Right lobe of liver (tissue), 6 donors: Measurements from ENCODE around the gene NDC1. TPM values are rescaled to one million over a fixed set of nuclear protein-coding genes. Genes with fewer than 3 reads are reported as not detected.

Experiments used
- ATAC-seq, 4 donors: fragments of 200-7000 bp; cut with Tn5 transposase; one replicate each; pipeline ENCODE4 v1.9.1; 2020; ENCODE audit warnings: mild to moderate bottlenecking in 4 of 4, moderate library complexity in 4 of 4
- DNase-seq, 3 donors: peaks; one replicate each; pipeline ENCODE4 v3.0.0-alpha.2; 2020
- H3K27ac ChIP-seq, 3 donors: fragments of 200-600 bp; one replicate each; pipeline ENCODE4 v1.8.0; 2022
- H3K27me3 ChIP-seq, 2 donors: fragments of 200-600 bp; one replicate each; pipeline ENCODE4 v1.8.0; 2022
- H3K36me3 ChIP-seq, 4 donors: fragments of 200-600 bp; sonication (generic) in 1 of 4; one replicate each; pipeline versions ENCODE4 v1.5.1 to v1.8.0; 2017 to 2022; ENCODE audit warnings: control low read depth in 1 of 4
- H3K4me1 ChIP-seq, 4 donors: fragments of 200-600 bp; sonication (generic) in 1 of 4; one replicate each; pipeline versions ENCODE4 v1.5.1 to v1.8.0; 2017 to 2022; ENCODE audit warnings: control low read depth in 1 of 4
- H3K4me3 ChIP-seq, 3 donors: fragments of 200-600 bp; one replicate each; pipeline ENCODE4 v1.8.0; 2022
- H3K9me3 ChIP-seq, 4 donors: fragments of 200-600 bp; sonication (generic) in 1 of 4; one replicate each; pipeline versions ENCODE4 v1.5.1 to v1.8.0; 2017 to 2022; ENCODE audit warnings: control low read depth in 1 of 4
- CTCF ChIP-seq, 4 donors: fragments of 200-600 bp in 3 of 4; fragments of 450-650 bp in 1 of 4; IDR thresholded peaks; one replicate each; pipeline versions ENCODE4 v1.5.1 to v1.8.0; 2016 to 2022; ENCODE audit warnings: antibody characterized with exemption in 4 of 4, mild to moderate bottlenecking in 2 of 4
- POLR2A ChIP-seq: fragments of 450-650 bp; IDR thresholded peaks from one replicate; pipeline ENCODE4 v1.6.1; 2017; ENCODE audit warnings: antibody characterized with exemption, mild to moderate bottlenecking
- WGBS: methylation state at CpG from one replicate; pipeline ENCODE4 v1.1.6; 2018; ENCODE audit warnings: low coverage, low lambda C conversion rate; ENCODE audit not compliant: insufficient coverage; ENCODE audit errors: missing lambda C conversion rate; 5-methylcytosine and 5-hydroxymethylcytosine counted together
- intact Hi-C, 2 donors: fragments of 100-400 bp; cut with DNase I; formaldehyde crosslinking; loops; one replicate each; pipeline versions ENCODE4 v1.11.2 to v1.14.1; 2022
- total RNA-seq, 6 experiments: library from RNA; depleted of rRNA in 2 of 6; stranded (reverse); fragments of >200 nt in 2 of 6; fragmentation: NEBNext Ultra II Directional in 3 of 6; extraction: Animal tissue kit (Norgen Biotek cat#: 25700) in 3 of 6; gene quantifications; one replicate each; pipeline versions ENCODE4 v1.1.0 to v1.2.4, GENCODE V29; 2016 to 2023
- donor health status: DM: no; HTN: yes; CAD: no.
- donor health status: DM: no; HTN: no; CAD: no.
- donor health status: DM: no; HTN: no; CAD: no.
- donor health status: DM: no; HTN: yes; CAD: no.
- donor health status: DM: no; HTN: yes; CAD: no.

The NDC1 gene
- total RNA-seq, 6 experiments from 2014 or later = 4.3 to 10.9 (median 5.7) TPM

GRCh38 chr1:53729456-53730223, 108.5 kb downstream of the NDC1 start:
- intact Hi-C loops = no loop called here
- ATAC-seq (no peak), DNase-seq (no peak)
- TF ChIP-seq CTCF (IDR thresholded peaks at IDR 0.05) (no peak), POLR2A (no peak)
- no peak overlapping the region for H3K27ac ChIP-seq
- no peaks in the 10 kb centered on the region for H3K9me3 ChIP-seq
- no peaks in the 10 kb centered on the region for H3K36me3 ChIP-seq
- WGBS = 76% methylated on average over 16 of the region's 16 CpGs
- no peaks in the 10 kb centered on the region for H3K4me1 ChIP-seq
- H3K27me3 ChIP-seq = no peaks in the 10 kb centered on the region
- no peak overlapping the region for H3K4me3 ChIP-seq

DNA sequence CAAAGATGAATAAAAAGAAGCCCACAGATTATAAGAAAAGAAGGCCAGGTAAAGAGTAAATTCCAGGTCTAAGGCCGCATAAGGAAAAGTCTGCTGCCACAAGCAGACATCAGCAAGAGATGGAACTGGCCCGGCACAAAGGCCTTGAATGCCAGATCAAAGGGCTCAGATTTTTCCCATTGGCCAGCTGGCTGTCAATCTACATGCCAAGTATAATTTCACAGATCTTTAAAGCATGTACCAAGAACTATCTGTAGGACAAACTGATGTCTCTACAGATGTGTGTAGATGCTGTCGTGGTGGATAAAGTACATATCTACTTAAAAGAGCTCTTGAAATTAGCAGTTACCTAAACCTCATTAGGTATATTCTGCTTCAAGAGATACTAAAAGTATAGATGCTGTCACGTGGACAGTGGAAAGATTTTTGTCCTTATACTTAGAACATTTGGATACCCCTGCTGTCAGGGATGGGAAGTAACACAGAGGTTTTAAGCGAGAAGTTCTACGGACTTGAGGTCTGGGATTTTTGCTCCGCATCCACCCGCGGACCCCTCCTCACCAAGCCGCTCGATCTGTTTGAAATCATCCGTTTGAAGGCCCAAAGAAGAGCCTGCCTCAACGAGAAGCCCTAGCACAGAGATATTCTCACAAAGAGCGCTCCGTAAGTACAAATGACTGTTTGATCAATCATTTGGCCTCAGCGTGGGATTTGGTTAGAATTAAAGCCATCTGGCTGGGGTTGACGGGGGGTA, 109.2 kb downstream of the NDC1 start:
- no peaks in the 10 kb centered on the region for H3K27me3 ChIP-seq
- no peak for TF ChIP-seq POLR2A
- no peak for TF ChIP-seq CTCF (IDR thresholded peaks at IDR 0.05)
- no peaks in the 10 kb centered on the region for H3K4me1 ChIP-seq
- no peak overlapping the region for H3K4me3 ChIP-seq
- DNase-seq (no peak), ATAC-seq (no peak)
- 62% methylated on average over 17 of the region's 17 CpGs for WGBS
- H3K9me3 ChIP-seq = no peaks in the 10 kb centered on the region
- no peaks in the 10 kb centered on the region for H3K36me3 ChIP-seq
- no peak overlapping the region for H3K27ac ChIP-seq
- intact Hi-C loops = no loop called here

GRCh38 chr1:53728196-53728595, 109.9 kb downstream of the NDC1 start:
- WGBS = 26% methylated on average over 1 of the region's 1 CpG
- Histone ChIP-seq H3K27me3 (no peaks in the 10 kb centered on the region), H3K4me3 (no peak overlapping the region), H3K27ac (no peak overlapping the region), H3K9me3 (no peaks in the 10 kb centered on the region), H3K4me1 (no peaks in the 10 kb centered on the region), H3K36me3 (no peaks in the 10 kb centered on the region)
- intact Hi-C loops = no loop called here
- DNase-seq (no peak), ATAC-seq (no peak)
- TF ChIP-seq POLR2A (no peak), CTCF (IDR thresholded peaks at IDR 0.05) (no peak)

GRCh38 chr1:53727461-53728092, 110.5 kb downstream of the NDC1 start:
- Histone ChIP-seq H3K4me1 (no peaks in the 10 kb centered on the region), H3K4me3 (no peak overlapping the region), H3K27ac (no peak overlapping the region), H3K27me3 (no peaks in the 10 kb centered on the region), H3K9me3 (no peaks in the 10 kb centered on the region), H3K36me3 (no peaks in the 10 kb centered on the region)
- TF ChIP-seq POLR2A (no peak), CTCF (IDR thresholded peaks at IDR 0.05) (no peak)
- DNase-seq (no peak), ATAC-seq (no peak)
- 43% methylated on average over 1 of the region's 7 CpGs for WGBS
- intact Hi-C loops = no loop called here
